ENCODE measurements around the gene TOPAZ1. TPM values are rescaled to one million over a fixed set of nuclear protein-coding genes. Genes with fewer than 3 reads are reported as not detected.

Gene TOPAZ1
- polyA plus RNA-seq, 1 donor: 0.01 TPM

DNA sequence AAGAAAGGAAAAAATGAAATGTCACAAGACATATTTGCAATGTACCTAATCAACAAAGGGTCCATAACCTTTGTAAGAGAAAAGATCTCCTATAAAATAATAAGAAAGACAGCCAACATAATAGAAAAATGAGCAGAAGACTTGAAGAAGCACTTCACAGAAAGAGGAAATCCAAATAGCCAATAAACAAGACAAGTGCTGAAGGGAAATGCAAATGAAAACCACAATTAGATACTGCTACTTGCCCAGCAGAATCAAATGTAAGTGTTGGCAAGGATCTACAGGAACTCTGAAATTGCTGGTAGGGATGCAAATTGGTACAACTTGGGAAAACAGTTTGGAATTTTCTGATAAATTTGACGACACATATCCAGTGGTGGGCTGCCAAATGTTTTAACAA, 15.1 kb upstream of the TOPAZ1 start:
- peaks cover 34% of the 10 kb centered on the region for H3K4me1 ChIP-seq (ENCODE audit: control insufficient read depth, insufficient read depth, low read length)
- H3K9me3 ChIP-seq (ENCODE audit: control insufficient read depth, low read depth, low read length): no peaks in the 10 kb centered on the region
- no peak overlapping the region for H3K4me3 ChIP-seq (ENCODE audit: low read length)
- no peak overlapping the region for H3K27ac ChIP-seq (ENCODE audit: low read length)
- no peaks in the 10 kb centered on the region for H3K36me3 ChIP-seq (ENCODE audit: control insufficient read depth, insufficient read depth, low read length)
- WGBS (ENCODE audit: insufficient coverage, low lambda C conversion rate): no CpG with 5 or more reads among the region's 1 CpG
- no peak for DNase-seq
- H3K27me3 ChIP-seq (ENCODE audit: control insufficient read depth, insufficient read depth, low read length): no peaks in the 10 kb centered on the region

DNA sequence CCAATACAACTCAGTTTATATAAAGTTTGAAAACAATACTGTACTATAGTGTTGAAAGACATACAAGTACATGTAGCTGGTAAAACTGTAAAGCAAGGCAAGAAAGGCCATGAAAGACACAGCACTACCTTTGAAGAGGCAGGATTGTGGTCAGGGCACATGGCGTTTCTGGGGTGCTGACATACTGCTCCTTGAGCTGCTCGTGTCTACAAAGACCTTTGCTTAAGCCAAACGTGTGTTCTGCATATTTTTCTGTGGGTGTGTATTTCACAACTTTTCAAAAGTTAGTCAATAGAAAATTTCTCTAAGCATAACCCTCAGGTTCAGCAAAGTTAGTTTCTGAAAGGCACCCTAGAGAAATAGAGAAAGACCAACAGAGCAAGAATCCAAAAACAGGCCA, 14.1 kb upstream of the TOPAZ1 start:
- peak overlapping the region; percentile 54 for H3K27ac ChIP-seq (ENCODE audit: low read length)
- WGBS (ENCODE audit: insufficient coverage, low lambda C conversion rate): 43% methylated on average over 2 of the region's 3 CpGs

GRCh38 chr3:44228900-44229299, 12.8 kb upstream of the TOPAZ1 start:
- Histone ChIP-seq H3K27me3 (ENCODE audit: control insufficient read depth, insufficient read depth, low read length) (no peaks in the 10 kb centered on the region), H3K36me3 (ENCODE audit: control insufficient read depth, insufficient read depth, low read length) (no peaks in the 10 kb centered on the region), H3K4me3 (ENCODE audit: low read length) (no peak overlapping the region), H3K27ac (ENCODE audit: low read length) (no peak overlapping the region), H3K9me3 (ENCODE audit: control insufficient read depth, low read depth, low read length) (no peaks in the 10 kb centered on the region), H3K4me1 (ENCODE audit: control insufficient read depth, insufficient read depth, low read length) (peaks cover 25% of the 10 kb centered on the region)
- no peak for DNase-seq
- WGBS (ENCODE audit: insufficient coverage, low lambda C conversion rate): 100% methylated on average over 1 of the region's 4 CpGs

More for the DNA sequence above, 14.1 kb upstream of the TOPAZ1 start:
- Histone ChIP-seq H3K9me3 (ENCODE audit: control insufficient read depth, low read depth, low read length) (no peaks in the 10 kb centered on the region), H3K36me3 (ENCODE audit: control insufficient read depth, insufficient read depth, low read length) (no peaks in the 10 kb centered on the region), H3K4me1 (ENCODE audit: control insufficient read depth, insufficient read depth, low read length) (peaks cover 30% of the 10 kb centered on the region), H3K27me3 (ENCODE audit: control insufficient read depth, insufficient read depth, low read length) (no peaks in the 10 kb centered on the region), H3K4me3 (ENCODE audit: low read length) (no peak overlapping the region)
- DNase-seq: no peak

GRCh38 chr3:44232407-44232806, 9.3 kb upstream of the TOPAZ1 start:
- WGBS (ENCODE audit: insufficient coverage, low lambda C conversion rate): no CpG with 5 or more reads among the region's 1 CpG
- Histone ChIP-seq H3K27me3 (ENCODE audit: control insufficient read depth, insufficient read depth, low read length) (no peaks in the 10 kb centered on the region), H3K4me3 (ENCODE audit: low read length) (no peak overlapping the region), H3K27ac (ENCODE audit: low read length) (peak overlapping the region; percentile 86), H3K36me3 (ENCODE audit: control insufficient read depth, insufficient read depth, low read length) (no peaks in the 10 kb centered on the region), H3K4me1 (ENCODE audit: control insufficient read depth, insufficient read depth, low read length) (peaks cover 32% of the 10 kb centered on the region), H3K9me3 (ENCODE audit: control insufficient read depth, low read depth, low read length) (no peaks in the 10 kb centered on the region)
- peak in 1 of 2 donors; percentile 17 for DNase-seq

- Histone ChIP-seq H3K4me1 (ENCODE audit: control insufficient read depth, insufficient read depth, low read length) (peaks cover 41% of the 10 kb centered on the region), H3K9me3 (ENCODE audit: control insufficient read depth, low read depth, low read length) (no peaks in the 10 kb centered on the region), H3K27me3 (ENCODE audit: control insufficient read depth, insufficient read depth, low read length) (no peaks in the 10 kb centered on the region), H3K27ac (ENCODE audit: low read length) (peak overlapping the region; percentile 86), H3K4me3 (ENCODE audit: low read length) (no peak overlapping the region), H3K36me3 (ENCODE audit: control insufficient read depth, insufficient read depth, low read length) (no peaks in the 10 kb centered on the region)
- 43% methylated on average over 1 of the region's 6 CpGs for WGBS (ENCODE audit: insufficient coverage, low lambda C conversion rate)
- peak; percentile 84 to 93 for DNase-seq
These were observed 6.9 kb upstream of the TOPAZ1 start for GRCh38 chr3:44234648-44235268.

GRCh38 chr3:44235604-44236484, 5.8 kb upstream of the TOPAZ1 start:
- WGBS (ENCODE audit: insufficient coverage, low lambda C conversion rate): 18% methylated on average over 5 of the region's 16 CpGs
- Histone ChIP-seq H3K4me3 (ENCODE audit: low read length) (no peak overlapping the region), H3K9me3 (ENCODE audit: control insufficient read depth, low read depth, low read length) (no peaks in the 10 kb centered on the region), H3K36me3 (ENCODE audit: control insufficient read depth, insufficient read depth, low read length) (no peaks in the 10 kb centered on the region), H3K27me3 (ENCODE audit: control insufficient read depth, insufficient read depth, low read length) (no peaks in the 10 kb centered on the region), H3K27ac (ENCODE audit: low read length) (peak overlapping the region; percentile 86), H3K4me1 (ENCODE audit: control insufficient read depth, insufficient read depth, low read length) (peaks cover 41% of the 10 kb centered on the region)
- peak; percentile 90 to 95 for DNase-seq

DNA sequence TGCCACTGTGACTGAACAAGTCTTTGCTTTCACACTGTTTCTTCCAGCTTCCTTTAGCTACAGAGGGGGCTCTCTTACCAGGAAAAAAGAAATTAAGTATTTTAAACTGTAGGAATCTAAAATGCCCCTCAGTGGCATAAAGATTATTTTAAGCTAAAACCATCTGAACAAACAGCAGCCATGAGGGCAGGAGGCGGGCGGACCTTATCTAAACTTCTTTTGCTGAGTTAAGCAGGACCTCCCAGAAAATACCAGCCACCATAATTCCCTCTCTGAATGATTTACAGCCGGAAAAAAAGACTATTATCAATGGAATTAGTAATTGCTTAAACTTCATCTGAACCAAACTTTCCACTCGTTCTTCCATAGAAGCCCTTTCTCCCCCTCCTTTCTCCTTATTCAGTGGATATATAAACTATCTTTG, 5.2 kb upstream of the TOPAZ1 start:
- WGBS (ENCODE audit: insufficient coverage, low lambda C conversion rate): 10% methylated on average over 2 of the region's 4 CpGs
- no peaks in the 10 kb centered on the region for H3K27me3 ChIP-seq (ENCODE audit: control insufficient read depth, insufficient read depth, low read length)
- peak in 1 of 2 donors; percentile 65 for DNase-seq
- no peak overlapping the region for H3K4me3 ChIP-seq (ENCODE audit: low read length)
- no peaks in the 10 kb centered on the region for H3K36me3 ChIP-seq (ENCODE audit: control insufficient read depth, insufficient read depth, low read length)
- peak overlapping the region; percentile 86 for H3K27ac ChIP-seq (ENCODE audit: low read length)
- H3K4me1 ChIP-seq (ENCODE audit: control insufficient read depth, insufficient read depth, low read length): peaks cover 41% of the 10 kb centered on the region
- peaks cover 2% of the 10 kb centered on the region for H3K9me3 ChIP-seq (ENCODE audit: control insufficient read depth, low read depth, low read length)

- Histone ChIP-seq H3K27ac (ENCODE audit: low read length) (peak overlapping the region; percentile 86), H3K36me3 (ENCODE audit: control insufficient read depth, insufficient read depth, low read length) (no peaks in the 10 kb centered on the region), H3K27me3 (ENCODE audit: control insufficient read depth, insufficient read depth, low read length) (no peaks in the 10 kb centered on the region), H3K4me1 (ENCODE audit: control insufficient read depth, insufficient read depth, low read length) (peaks cover 41% of the 10 kb centered on the region), H3K4me3 (ENCODE audit: low read length) (no peak overlapping the region), H3K9me3 (ENCODE audit: control insufficient read depth, low read depth, low read length) (peaks cover 8% of the 10 kb centered on the region)
- DNase-seq: peak; percentile 89 to 93
- WGBS (ENCODE audit: insufficient coverage, low lambda C conversion rate): 33% methylated on average over 1 of the region's 2 CpGs
These were observed 4.5 kb upstream of the TOPAZ1 start for GRCh38 chr3:44237161-44237560.

DNA sequence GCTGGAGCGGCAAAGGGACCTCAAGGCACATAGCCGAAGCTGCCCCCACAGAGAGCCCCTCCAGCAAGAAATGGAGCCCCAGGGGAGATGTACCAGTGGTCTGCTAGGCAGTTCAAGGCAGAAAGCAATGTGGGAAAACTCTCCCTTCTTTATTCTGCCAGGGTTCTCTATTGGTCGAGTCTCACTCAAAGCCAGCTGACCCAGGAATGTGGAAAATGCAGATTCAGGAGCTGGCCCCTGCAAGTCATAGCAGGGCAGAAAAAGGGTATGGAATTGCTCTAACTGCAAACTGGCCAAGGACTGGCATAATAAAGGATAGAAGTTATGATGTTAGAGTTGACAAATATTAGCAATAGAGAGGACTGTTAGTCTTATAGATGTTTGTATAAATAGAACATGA, 4.0 kb upstream of the TOPAZ1 start:
- no CpG with 5 or more reads among the region's 3 CpGs for WGBS (ENCODE audit: insufficient coverage, low lambda C conversion rate)
- H3K9me3 ChIP-seq (ENCODE audit: control insufficient read depth, low read depth, low read length): peaks cover 9% of the 10 kb centered on the region
- no peak for DNase-seq
- no peaks in the 10 kb centered on the region for H3K27me3 ChIP-seq (ENCODE audit: control insufficient read depth, insufficient read depth, low read length)
- no peak overlapping the region for H3K4me3 ChIP-seq (ENCODE audit: low read length)
- H3K4me1 ChIP-seq (ENCODE audit: control insufficient read depth, insufficient read depth, low read length): peaks cover 36% of the 10 kb centered on the region
- peak overlapping the region; percentile 86 for H3K27ac ChIP-seq (ENCODE audit: low read length)
- H3K36me3 ChIP-seq (ENCODE audit: control insufficient read depth, insufficient read depth, low read length): no peaks in the 10 kb centered on the region

- H3K27ac ChIP-seq (ENCODE audit: low read length): no peak overlapping the region
- H3K4me1 ChIP-seq (ENCODE audit: control insufficient read depth, insufficient read depth, low read length): peaks cover 32% of the 10 kb centered on the region
- no peak overlapping the region for H3K4me3 ChIP-seq (ENCODE audit: low read length)
- H3K9me3 ChIP-seq (ENCODE audit: control insufficient read depth, low read depth, low read length): peaks cover 9% of the 10 kb centered on the region
- no peaks in the 10 kb centered on the region for H3K36me3 ChIP-seq (ENCODE audit: control insufficient read depth, insufficient read depth, low read length)
- WGBS (ENCODE audit: insufficient coverage, low lambda C conversion rate): 59% methylated on average over 2 of the region's 2 CpGs
- no peaks in the 10 kb centered on the region for H3K27me3 ChIP-seq (ENCODE audit: control insufficient read depth, insufficient read depth, low read length)
- DNase-seq: no peak
These were observed 2.8 kb upstream of the TOPAZ1 start for GRCh38 chr3:44238889-44239288.
